ENCODE results near the gene PTPRD. TPM values are rescaled to one million over a fixed set of nuclear protein-coding genes. Genes with fewer than 3 reads are reported as not detected.

Gene PTPRD
- total RNA-seq, 1 experiment from 2014 or later, result 32.5 TPM

GRCh38 chr9:8574846-8575245 lies 2038.0 kb downstream of the PTPRD start:
- no peak overlapping the region for H2AFZ ChIP-seq (ENCODE audit: low read length)
- H3K56ac ChIP-seq (ENCODE audit: insufficient read length, low read depth, low read length), result no peak overlapping the region
- no peak overlapping the region for H2BK20ac ChIP-seq (ENCODE audit: low read depth, low read length, poor library complexity, severe bottlenecking)
- no peak overlapping the region for H3K9ac ChIP-seq (ENCODE audit: extremely low read depth, insufficient read length, low read length)
- WGBS (ENCODE audit: extremely low coverage, insufficient read length, low lambda C conversion rate), result no CpG with 5 or more reads among the region's 4 CpGs
- no peak overlapping the region for H3K14ac ChIP-seq (ENCODE audit: insufficient read depth, low read length)
- H3K4me1 ChIP-seq (ENCODE audit: insufficient read depth, low read length), result no peaks in the 10 kb centered on the region
- no peak overlapping the region for H3T11ph ChIP-seq (ENCODE audit: low read length)
- H3K18ac ChIP-seq (ENCODE audit: insufficient read length, low read depth, low read length), result no peak overlapping the region
- Mint-ChIP-seq H3K36me3 (ENCODE audit: insufficient read depth in 1 of 3, low read depth in 3 of 3) (no peaks in the 10 kb centered on the region), H3K27me3 (ENCODE audit: low read depth) (no peaks in the 10 kb centered on the region), H3K27ac (no peak overlapping the region), H3K4me3 (no peak overlapping the region), H3K4me1 (no peaks in the 10 kb centered on the region), H3K9me3 (no peaks in the 10 kb centered on the region)
- H3K27ac ChIP-seq (ENCODE audit: insufficient read length, low read depth, low read length), result no peak overlapping the region
- H4K5ac ChIP-seq (ENCODE audit: insufficient read length, low read depth, low read length), result no peak overlapping the region
- H2BK12ac ChIP-seq (ENCODE audit: insufficient read length, low read depth, low read length), result no peak overlapping the region
- no peaks in the 10 kb centered on the region for H4K20me1 ChIP-seq (ENCODE audit: control insufficient read depth, insufficient read depth, insufficient read length)
- no peak overlapping the region for H2BK5ac ChIP-seq (ENCODE audit: insufficient read length, low read length)
- no peak overlapping the region for H3K23ac ChIP-seq (ENCODE audit: insufficient read length, low read depth, low read length)
- no peaks in the 10 kb centered on the region for H3K23me2 ChIP-seq (ENCODE audit: insufficient read length, low read depth, low read length, poor library complexity, severe bottlenecking)
- no peaks in the 10 kb centered on the region for H3K9me3 ChIP-seq (ENCODE audit: control insufficient read depth, low read depth, low read length)
- no peak overlapping the region for H2BK120ac ChIP-seq (ENCODE audit: low read depth, low read length, poor library complexity, severe bottlenecking)
- no peaks in the 10 kb centered on the region for H3K79me2 ChIP-seq (ENCODE audit: insufficient read depth, low read length)
- no peak overlapping the region for H3K4me2 ChIP-seq (ENCODE audit: insufficient read depth, insufficient read length, low read length)
- H3K4ac ChIP-seq (ENCODE audit: low read depth, low read length), result no peak overlapping the region
- H2BK15ac ChIP-seq (ENCODE audit: low read depth, low read length), result no peak overlapping the region
- H4K91ac ChIP-seq (ENCODE audit: insufficient read length, low read depth, low read length), result no peak overlapping the region
- no peak overlapping the region for H2AK5ac ChIP-seq (ENCODE audit: insufficient read length, low read length)
- DNase-seq, result no peak
- no peaks in the 10 kb centered on the region for H3K79me1 ChIP-seq (ENCODE audit: insufficient read depth, low read depth, low read length, poor library complexity, severe bottlenecking)
- no peak overlapping the region for H4K8ac ChIP-seq (replicated peaks; ENCODE audit: insufficient read length, low read depth, low read length)
- no peak for TF ChIP-seq CTCF (conservative IDR thresholded peaks at IDR 0.05)
- H3K27me3 ChIP-seq (ENCODE audit: insufficient read depth, low read length), result no peaks in the 10 kb centered on the region

Data from H9 (cell line).